NB4 (cell line): Measurements from ENCODE around the gene ZMYND8.

Experiments used
- CTCF ChIP-seq: IDR thresholded peaks from one replicate; pipeline ENCODE4 v1.5.1; 2012; ENCODE audit warnings: low read depth, low read length
- MAX ChIP-seq: IDR thresholded peaks from 2 replicates; pipeline ENCODE4 v1.6.1; 2011; ENCODE audit warnings: low read depth, low read length
- POLR2A ChIP-seq: IDR thresholded peaks from 2 replicates; pipeline ENCODE4 v1.6.1; 2011; ENCODE audit warnings: mild to moderate bottlenecking; ENCODE audit not compliant: insufficient read length; ENCODE audit errors: extremely low read depth

- TF ChIP-seq CTCF, result no peak
- TF ChIP-seq MAX, result no peak
- TF ChIP-seq POLR2A, result no peak
Measured at GRCh38 chr20:47389867-47390347, 33.4 kb upstream of the ZMYND8 start.
